ENCODE data around the gene ELOVL5. TPM values are rescaled to one million over a fixed set of nuclear protein-coding genes. Genes with fewer than 3 reads are reported as not detected.

The ELOVL5 gene
- total RNA-seq, 6 experiments from 2014 or later = 82.0 to 104 (median 89.1) TPM

- H3K27me3 Mint-ChIP-seq (ENCODE audit: insufficient read depth) = no peaks in the 10 kb centered on the region
- H3K9me3 Mint-ChIP-seq = no peaks in the 10 kb centered on the region
- H3K36me3 Mint-ChIP-seq (ENCODE audit: low read depth) = 0 out of 2 replicates have a peak, but pooled peaks cover 10% of the 10 kb centered on the region
- H3K4me1 Mint-ChIP-seq (ENCODE audit: low read depth) = peaks cover 21% of the 10 kb centered on the region
- TF ChIP-seq CTCF (IDR thresholded peaks at IDR 0.05) = no peak
- no peak for DNase-seq
- H3K4me3 Mint-ChIP-seq = no peak overlapping the region
- H3K27ac Mint-ChIP-seq = no peak overlapping the region
Observed at GRCh38 chr6:53335224-53335994, 13.3 kb downstream of the ELOVL5 start.

DNA sequence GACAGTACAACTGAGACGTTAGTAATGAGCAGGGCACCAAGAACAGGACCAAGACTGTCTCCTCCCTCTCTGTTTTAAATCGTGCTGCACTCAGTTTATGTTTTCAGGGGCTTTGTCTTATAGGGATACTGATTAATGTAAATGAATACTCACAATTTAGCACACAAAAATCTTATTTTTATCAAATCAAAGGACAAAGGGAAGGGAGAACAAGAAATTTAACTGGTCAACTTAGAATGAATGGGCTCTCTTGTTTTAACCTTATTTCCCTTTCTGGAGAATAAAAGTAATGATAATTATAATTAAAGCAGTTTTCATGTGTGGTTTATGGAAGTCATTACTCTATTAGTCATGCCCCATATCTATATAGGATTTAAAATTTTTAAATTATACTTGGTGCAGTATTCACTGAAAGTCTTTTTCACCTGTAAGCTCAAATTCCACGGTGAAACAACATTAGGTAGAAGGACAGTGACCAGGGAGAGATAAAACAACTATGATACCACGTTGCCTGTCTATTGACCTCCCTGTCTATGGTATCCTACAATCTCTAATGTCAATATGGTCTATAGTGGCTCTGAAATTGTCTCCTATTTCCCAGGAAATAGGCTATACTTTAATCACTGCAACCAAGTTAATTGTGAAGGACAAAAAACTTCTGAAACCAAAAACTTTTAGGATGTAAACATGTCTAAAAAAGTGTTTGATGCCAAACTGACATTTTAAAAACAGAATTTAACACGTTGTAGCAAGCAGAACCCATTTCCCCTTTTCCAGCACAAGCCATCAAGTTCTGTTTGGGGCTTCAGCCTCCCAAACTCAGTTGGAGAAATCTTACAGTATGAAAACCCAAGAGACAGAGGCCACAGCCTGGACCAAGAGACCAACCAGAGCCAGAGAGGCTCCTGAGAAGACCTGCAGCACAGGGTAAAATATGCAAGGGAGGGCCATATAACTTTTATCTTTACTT, 15.0 kb downstream of the ELOVL5 start:
- H3K27ac Mint-ChIP-seq = no peak overlapping the region
- no peak for DNase-seq
- no peaks in the 10 kb centered on the region for H3K9me3 Mint-ChIP-seq
- no peak for TF ChIP-seq CTCF (IDR thresholded peaks at IDR 0.05)
- no peak overlapping the region for H3K4me3 Mint-ChIP-seq
- no peaks in the 10 kb centered on the region for H3K27me3 Mint-ChIP-seq (ENCODE audit: insufficient read depth)
- peaks cover 24% of the 10 kb centered on the region for H3K4me1 Mint-ChIP-seq (ENCODE audit: low read depth)
- 0 out of 2 replicates have a peak, but pooled peaks cover 10% of the 10 kb centered on the region for H3K36me3 Mint-ChIP-seq (ENCODE audit: low read depth)

GRCh38 chr6:53331678-53332077, 17.1 kb downstream of the ELOVL5 start:
- Mint-ChIP-seq H3K36me3 (ENCODE audit: low read depth) (no peaks in the 10 kb centered on the region), H3K9me3 (no peaks in the 10 kb centered on the region), H3K4me3 (no peak overlapping the region), H3K4me1 (ENCODE audit: low read depth) (peaks cover 39% of the 10 kb centered on the region), H3K27me3 (ENCODE audit: insufficient read depth) (no peaks in the 10 kb centered on the region), H3K27ac (no peak overlapping the region)
- TF ChIP-seq CTCF (IDR thresholded peaks at IDR 0.05) = no peak
- DNase-seq = no peak

GRCh38 chr6:53330137-53330536, 18.6 kb downstream of the ELOVL5 start:
- H3K4me1 Mint-ChIP-seq (ENCODE audit: low read depth) = peaks cover 47% of the 10 kb centered on the region
- TF ChIP-seq CTCF (IDR thresholded peaks at IDR 0.05) = no peak
- no peak overlapping the region for H3K4me3 Mint-ChIP-seq
- H3K27me3 Mint-ChIP-seq (ENCODE audit: insufficient read depth) = peaks cover 2% of the 10 kb centered on the region; the same call in 1 of the 2 replicates
- H3K27ac Mint-ChIP-seq = no peak overlapping the region
- no peaks in the 10 kb centered on the region for H3K36me3 Mint-ChIP-seq (ENCODE audit: low read depth)
- DNase-seq = no peak
- no peaks in the 10 kb centered on the region for H3K9me3 Mint-ChIP-seq

GRCh38 chr6:53328375-53328774, 20.4 kb downstream of the ELOVL5 start:
- Mint-ChIP-seq H3K27me3 (ENCODE audit: insufficient read depth) (peaks cover 2% of the 10 kb centered on the region; the same call in 1 of the 2 replicates), H3K4me1 (ENCODE audit: low read depth) (peaks cover 47% of the 10 kb centered on the region), H3K27ac (peak overlapping the region; percentile 73), H3K36me3 (ENCODE audit: low read depth) (no peaks in the 10 kb centered on the region), H3K9me3 (no peaks in the 10 kb centered on the region), H3K4me3 (no peak overlapping the region)
- no peak for TF ChIP-seq CTCF (IDR thresholded peaks at IDR 0.05)
- no peak for DNase-seq

Data from HFFc6 (cell line).